HG03565 (cell line): ENCODE measurements around the gene MAGEF1.
"Not testable (repeated sequence)": the region's sequence is repeated elsewhere in the genome, so short reads cannot be mapped to it uniquely, and the experiment has no call there.

Experiments used
- ATAC-seq: cut with Tn5 transposase; IDR thresholded peaks from one replicate; pipeline ENCODE4 v1.9.1; 2021; ENCODE audit warnings: mild to moderate bottlenecking, moderate library complexity; ENCODE audit not compliant: unreplicated experiment

The MAGEF1 gene

DNA sequence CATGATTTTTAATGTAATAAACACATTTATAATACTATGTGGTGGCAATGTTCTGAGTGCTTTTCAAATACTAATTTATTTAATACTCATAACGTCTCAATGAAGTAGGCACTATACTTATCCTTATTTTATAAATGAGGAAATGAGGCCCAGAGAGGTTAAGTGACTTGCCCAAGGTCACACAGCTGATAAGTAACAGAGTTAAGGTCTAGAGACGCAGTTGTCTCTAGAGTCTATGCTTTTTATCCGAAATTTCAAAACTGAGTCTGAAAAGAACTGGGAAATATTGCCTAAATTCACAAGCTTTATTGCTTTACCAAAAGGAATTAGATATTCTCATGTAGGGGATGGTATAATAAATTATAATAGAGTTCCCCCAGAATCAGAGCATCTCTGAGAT, 31.4 kb upstream of the MAGEF1 start:
- no peak for ATAC-seq

DNA sequence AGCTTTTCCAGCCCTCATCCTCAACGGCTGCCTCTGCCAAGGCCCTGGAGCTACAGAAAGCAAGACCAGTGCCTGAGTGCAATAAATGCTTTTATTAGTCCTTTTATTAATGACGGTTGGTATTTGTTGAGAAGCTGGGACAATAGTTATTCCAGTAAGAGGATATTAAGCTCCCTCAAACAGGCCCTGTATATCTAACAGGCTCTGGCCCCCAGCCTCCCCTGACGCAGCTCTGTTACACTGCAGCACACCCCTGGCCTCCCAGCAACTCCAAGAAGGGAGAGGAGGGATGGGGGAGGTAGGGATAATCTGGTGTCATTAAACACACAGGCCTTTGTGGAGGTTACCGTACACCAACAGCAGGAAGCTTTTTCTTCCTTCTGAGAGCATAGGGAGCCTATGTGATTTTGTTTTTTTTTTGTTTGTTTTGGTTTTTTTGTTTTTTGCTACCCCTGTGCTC, 30.8 kb upstream of the MAGEF1 start:
- ATAC-seq: no peak

DNA sequence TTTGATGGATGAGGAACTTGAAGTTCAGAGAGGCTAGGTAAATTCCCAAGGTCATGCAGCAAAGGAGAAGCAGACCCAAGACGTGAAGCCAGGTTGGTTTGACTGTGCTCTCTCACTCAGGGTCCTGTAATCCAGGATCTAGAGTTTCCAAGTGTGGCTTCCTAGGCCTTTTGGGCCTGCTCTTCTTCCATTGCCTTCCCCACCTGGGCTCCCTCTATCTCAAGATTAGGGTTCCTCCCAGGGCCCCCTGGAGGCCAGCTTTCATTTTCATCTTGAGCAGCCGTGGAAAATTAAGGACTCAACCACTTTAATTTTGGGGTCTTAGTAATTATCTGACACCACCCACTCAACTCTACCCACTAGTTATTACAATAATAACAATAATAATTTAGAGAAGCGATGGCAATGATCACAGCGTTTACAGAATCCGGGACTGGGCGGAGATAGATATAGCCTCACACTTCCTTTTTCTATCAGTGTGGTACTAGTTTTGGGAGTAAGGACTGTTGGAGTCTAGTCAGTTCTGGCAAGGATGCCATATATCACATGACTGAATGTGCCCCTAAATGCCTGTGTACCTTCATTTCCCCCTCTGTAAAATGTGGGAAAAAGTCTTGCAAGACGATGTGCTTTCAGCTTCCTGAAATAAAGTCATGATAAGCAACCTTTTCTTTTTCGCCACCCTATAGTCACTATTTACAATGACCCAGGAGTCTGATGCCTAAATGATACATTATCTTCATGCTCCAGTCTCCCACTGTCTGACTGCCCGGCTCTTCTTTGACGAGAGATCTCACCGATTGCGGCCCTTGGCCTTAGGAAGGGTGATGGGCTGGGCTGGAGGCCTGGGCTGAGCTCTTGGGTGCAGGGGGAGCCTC, 30.2 kb upstream of the MAGEF1 start:
- ATAC-seq: no peak

DNA sequence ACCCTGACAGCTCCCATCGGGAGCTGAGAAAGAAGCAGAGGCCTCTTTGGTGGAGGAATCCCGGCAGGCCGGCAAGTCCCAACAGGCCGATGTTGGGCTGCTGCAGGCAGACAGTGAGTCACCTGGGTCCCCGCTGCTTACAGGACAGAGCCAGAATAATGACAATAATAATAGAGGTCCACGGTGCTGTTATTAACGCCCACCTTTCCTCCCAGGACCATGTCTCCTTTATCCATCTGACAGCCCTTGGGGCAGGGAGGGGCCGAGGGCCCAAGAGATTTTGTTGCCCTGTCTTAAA, 29.3 kb upstream of the MAGEF1 start:
- no peak for ATAC-seq

DNA sequence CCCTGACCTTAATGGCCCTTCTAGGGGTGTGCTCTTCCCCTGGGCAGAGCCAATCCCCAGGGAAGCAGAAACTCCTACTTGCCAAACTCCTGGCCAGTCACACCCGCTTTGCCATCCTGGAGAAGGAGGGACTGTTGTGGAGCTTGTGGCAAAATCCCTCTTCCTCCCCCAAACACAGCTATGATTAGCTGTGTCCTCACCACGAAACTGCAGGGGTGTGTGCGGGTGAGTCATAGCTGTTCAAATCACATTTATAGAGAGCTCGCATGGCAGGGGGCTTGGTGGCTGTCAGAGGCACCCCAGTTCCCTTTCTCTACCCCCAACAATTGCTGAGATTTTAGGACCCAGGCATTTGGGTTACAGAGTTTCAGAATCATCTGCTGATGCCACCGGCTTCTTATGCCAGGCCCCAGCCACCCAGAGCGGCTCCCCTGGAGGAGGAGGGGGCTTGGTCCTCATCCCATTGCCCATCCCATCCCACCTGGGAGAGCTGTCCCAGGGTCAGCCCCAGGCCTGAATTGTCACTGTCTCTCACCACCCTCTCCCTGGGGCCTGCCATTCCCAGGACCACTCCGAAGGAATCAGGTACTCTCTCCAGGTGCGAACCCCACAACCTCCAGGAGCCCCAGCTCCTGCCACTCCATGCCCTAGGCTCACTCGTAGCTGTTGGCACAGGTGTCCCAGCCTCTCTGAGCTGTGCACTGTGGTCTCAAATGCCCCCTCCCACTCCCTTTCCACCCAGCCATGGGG, 28.8 kb upstream of the MAGEF1 start:
- no peak for ATAC-seq

DNA sequence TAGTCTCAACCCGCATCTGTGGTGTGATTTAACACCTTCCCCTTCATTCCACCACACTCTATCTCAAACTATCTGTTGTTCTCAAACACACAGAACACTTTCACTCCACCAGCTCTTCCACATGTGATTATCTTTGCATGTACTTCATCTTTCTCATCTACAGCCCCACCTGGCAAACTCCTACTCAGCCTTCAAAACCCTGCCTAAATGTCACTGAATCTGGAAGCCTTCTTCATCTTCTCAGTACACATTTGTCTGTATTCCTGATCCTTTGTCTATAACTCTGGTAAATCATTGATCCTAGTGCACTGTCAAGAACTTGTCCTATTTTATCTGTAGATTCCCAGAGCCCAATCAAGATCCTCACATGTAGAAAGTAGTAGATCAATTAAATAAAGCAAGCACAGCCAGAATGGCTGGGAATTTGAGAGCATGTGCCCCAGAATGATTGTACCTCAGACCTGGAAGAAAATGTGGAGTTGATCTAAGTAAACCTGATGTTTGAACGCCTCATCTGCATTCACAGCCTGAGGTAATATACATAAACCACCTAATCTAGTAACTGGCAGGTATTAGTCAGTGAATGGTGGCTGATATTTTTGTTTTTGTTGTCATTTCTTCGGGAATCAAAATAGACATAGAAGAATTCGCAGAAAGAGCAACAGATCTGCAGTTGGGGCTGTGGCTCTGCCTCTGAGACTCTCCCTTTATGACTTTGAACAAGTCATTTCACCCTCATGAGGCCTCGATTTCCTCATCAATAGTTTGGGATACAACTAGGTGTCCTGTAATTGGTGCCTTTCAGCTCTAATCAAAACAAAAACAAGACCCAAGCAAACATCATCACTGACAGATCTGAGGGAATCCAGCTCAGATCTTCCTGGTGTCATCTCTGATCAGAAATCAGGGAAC, 28.0 kb upstream of the MAGEF1 start:
- no peak for ATAC-seq

DNA sequence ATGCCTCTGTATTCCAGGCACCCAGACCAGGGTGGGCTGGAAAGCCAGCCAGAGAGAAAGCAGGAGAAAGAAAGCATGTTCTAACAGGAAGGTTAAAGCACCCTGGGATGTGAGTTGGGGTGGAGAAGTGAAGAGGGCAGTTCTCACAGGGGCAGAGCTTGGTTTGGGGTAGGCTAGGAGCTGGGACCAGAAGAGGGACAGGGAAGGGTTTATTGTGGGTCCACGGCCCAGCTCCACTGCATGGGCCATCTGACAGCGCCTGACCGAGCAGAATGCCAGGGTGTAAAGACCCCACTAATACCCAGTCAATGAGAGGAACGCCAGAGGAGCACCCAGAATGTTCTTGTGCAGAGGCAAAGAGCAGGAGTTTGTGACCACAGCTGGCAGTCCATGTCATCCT, 27.1 kb upstream of the MAGEF1 start:
- no peak for ATAC-seq

DNA sequence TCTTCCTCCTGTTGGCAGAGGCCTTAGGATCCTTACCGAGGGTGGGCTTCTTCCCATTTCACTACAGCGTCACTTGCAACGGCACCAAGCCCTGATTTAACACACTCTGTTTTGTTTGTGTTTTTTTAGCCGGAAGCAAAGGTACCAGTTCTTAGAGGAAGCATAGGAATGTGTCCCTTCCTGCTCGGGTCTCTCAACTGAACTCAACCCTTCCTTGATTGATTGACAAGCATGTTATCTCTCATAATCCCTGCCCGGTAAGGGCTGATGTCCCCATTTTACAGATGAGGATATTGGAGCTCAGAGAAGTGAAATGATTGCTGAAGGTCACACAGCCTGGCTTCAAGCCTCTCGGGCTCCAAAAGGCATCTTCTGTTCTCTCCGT, 26.6 kb upstream of the MAGEF1 start:
- ATAC-seq: no peak

DNA sequence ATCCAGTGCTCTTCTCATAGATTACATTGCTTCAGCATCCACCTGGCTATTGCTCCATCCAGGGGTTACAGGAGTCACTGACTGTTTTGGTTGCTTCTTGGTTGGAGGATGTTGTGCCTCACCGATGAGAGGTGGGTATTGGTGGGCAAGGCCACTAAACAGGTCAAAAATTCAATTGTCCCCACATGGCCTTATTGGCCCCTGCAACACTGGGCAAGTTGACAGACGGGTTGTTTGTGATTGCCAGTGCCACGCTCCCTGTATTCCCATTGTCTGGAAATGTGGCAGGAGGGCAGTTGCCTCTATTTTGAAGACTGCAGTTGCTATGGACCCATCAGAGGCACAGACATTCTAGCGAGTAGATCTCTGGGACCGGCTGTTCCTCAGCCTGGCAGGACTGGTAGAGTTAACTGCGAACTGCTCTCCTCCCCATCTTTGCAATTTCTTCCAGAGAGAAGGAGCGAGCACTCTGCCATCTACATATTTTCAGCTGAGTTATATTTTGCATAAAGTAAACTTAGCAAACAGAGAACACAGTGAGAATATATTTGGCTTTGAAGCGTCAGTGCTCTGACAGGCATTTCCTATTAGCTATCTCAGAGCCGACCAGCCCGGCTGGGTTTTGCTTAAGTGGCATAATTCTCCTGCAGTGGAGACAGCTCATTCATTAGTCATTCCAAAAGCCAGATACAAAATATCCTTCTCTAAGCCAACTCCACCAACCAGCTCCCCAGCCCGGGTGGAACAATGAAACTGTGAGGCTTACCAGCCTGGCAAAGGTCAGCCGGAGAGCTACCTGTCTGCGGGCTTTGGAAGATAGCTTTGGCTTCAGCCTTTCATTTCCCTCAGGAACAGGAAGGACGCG, 26.0 kb upstream of the MAGEF1 start:
- ATAC-seq: no peak

DNA sequence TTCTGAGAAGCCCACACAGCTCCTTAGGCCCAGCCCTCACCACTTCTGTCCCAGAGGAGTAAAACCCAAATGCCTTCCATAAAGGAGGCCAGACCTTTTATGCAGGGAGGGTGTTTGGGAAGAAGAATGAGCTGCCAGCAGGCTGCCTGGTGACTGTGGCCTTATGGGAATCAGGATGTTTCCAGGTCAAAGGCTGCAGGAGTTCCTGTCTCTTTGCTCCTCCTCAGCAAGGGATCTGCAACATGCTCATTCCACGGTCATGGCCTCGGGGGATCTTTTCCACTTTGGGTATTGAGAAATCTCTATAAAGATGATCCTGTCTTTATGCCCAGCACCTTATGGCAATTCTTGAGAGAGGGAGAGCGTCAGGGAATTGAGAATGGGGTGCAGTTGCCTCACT, 25.2 kb upstream of the MAGEF1 start:
- ATAC-seq: no peak

DNA sequence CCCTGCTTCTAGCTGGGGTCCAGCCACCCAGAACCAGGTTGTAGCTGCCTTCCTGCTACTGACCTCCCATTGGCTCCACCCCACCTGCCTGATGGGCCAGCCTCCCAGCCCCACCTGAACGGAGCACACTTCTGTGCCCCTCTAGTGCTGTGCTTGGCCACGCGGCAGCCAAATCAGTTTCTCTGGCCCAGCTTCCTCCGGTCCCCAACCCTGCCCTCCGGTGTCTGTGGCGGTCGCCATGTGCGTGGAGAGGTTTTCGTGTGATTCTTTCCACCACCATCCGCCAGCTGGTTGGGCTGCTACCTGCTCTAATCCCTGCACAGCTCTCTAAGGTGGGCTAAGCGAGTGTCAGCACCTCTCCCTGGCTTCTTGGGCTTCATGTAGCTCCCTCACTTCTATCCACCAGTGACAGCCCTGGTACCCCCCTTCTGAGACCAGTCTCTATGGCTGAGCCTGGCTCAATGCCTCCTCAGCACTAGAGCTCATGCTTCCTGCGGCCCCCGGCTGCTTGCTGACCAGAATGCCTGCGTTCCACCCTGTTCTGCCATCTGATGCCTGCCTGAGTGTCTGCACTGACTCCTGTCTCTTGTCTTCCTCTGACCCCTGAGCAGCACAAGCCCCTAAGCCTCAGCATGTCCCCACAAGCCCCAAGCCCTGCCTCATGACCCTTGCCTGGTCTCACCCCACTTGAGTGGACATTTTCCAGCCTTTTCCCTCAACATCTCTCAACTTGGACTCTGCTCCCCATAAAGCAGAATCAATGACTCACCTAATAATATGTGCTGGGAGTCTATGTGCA, 23.2 kb upstream of the MAGEF1 start:
- ATAC-seq: no peak

DNA sequence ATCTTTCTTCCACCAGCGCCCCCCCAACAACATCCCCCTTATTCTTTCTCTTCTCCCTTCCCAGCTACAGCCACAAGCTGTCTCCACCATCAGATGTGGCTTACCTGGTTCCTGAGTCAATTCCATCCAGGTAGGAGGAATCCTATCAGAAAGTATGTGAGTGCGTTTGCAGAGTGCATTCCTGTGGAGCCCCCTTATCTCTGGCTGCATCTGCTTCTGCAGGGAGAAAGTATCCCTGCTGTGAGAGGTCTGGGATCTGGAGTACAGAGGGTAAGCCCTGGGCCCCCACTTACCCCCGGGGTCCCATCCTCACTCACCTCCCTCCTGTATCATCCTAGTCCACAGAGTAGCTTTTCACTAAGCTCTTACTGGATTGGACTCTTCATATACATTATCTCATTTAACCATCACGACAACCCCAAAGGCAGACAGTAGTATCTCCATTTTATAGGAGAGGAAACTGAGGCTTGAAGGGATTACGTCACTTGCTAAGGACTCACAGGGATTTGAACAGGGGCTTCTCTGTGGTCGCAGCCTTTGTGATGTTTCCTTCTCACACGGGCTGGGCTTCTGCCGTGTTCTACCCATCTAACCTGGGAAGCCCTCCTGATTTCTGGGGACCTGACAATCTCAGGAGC, 22.2 kb upstream of the MAGEF1 start:
- no peak for ATAC-seq

DNA sequence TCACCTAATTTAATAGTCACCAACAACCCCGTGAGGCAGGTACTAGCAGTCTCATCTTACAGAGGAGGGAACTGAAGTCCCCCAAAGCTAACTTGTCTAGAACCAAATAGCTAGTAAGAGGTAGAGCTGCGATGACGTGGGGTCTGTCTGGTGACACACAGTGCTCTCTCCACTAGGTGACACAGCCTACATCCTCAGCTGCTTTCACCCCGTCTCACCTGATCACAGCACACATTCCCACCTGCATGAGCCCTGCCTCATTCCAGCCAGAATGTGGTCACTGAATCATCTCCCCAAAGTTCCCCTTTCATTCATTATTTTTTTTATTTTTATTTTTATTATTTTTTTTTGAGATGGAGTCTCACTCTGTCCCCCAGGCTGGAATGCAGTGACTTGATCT, 21.3 kb upstream of the MAGEF1 start:
- ATAC-seq: no peak

DNA sequence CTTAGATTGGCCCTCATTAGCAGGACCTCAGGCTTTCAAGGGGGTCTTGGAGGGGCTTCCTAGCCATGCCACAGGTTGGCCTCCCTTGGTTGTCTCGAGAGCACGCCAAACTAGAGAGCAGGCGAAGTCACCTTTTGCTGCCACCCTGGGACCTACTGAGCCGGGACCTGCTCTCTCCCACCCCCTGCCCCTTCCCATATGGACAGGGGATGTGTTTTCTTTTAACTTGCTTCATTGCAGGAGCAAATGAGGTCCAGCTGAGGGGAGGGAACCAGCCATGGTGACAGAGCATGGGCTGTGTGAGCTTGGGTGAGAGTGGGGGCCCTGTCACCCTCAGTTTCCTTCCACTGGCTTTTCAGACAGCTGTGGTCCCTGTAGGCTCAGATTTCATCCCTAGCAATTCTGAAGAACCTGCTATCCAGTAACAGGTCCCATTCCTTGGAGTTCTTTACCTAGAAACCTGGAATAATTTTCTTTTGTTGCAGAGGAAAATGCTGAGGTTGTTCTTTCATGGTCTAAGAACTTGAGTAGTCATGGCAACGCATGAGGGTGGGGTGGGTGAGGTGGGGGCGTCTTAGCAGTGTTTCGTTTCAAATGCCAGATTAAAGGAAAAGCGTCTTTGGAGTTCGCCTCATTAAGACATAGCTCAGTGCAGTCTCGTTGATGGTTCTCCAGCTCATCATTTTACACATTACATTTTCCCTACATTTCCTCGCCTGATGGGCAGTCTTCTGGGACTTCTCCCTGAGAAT, 20.1 kb upstream of the MAGEF1 start:
- no peak for ATAC-seq

DNA sequence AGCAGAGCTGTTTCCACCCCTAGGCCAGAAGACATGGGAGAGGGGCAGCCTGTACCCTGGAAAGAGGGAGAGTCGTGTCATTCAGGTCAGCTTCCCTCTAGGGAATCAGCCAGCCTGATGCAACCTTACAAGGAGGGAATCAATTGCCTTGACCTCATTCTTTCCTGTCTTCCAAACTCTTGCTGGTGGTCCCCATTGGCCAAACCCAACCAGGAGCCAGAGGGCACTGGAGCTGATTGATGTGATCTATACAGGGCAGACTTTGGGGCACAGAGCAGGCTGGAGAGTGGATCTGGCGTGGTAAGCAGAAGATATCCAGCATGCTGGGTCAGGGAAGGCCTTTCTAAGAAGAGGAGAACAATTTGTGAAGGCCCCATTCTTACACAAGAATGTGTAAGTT, 19.1 kb upstream of the MAGEF1 start:
- ATAC-seq: no peak

DNA sequence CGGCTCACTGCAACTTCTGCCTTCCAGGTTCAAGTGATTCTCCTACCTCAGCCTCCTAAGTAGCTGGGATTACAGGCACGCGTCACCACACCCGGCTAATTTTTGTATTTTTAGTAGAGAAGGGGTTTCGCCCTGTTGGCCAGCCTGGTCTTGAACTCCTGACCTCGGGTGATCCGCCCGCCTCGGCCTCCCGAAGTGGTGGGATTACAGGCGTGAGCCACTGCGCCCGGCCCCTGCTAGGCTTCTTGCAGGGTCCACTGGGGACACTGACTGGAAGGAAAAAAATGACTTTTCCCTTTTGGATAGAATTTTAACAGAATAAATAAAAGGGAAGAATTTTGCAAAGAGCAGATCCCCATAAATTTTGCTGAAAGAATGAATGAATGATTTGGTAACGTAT, 17.3 kb upstream of the MAGEF1 start:
- ATAC-seq: not testable (repeated sequence)

DNA sequence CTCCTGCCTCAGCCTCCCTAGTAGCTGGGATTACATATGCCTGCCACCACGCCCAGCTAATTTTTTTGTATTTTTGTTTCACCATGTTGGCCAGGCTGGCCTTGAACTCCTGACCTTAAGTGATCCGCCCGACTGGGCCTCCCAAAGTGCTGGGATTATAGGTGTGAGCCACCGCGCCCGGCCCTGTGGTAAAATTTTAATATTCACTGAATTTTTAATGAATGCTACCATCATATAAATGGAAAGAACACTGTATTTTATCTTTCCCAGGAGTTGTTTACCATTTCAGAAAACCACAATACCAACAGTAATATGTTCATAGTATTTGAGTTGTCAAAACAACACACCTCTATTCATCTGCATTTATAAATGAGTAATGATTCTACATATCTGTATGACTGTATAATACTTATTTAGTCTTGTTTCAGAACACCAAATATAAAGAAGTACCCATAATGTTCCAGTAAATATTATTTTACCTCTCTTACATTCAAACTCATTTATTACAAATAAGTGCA, 16.2 kb upstream of the MAGEF1 start:
- no peak for ATAC-seq

DNA sequence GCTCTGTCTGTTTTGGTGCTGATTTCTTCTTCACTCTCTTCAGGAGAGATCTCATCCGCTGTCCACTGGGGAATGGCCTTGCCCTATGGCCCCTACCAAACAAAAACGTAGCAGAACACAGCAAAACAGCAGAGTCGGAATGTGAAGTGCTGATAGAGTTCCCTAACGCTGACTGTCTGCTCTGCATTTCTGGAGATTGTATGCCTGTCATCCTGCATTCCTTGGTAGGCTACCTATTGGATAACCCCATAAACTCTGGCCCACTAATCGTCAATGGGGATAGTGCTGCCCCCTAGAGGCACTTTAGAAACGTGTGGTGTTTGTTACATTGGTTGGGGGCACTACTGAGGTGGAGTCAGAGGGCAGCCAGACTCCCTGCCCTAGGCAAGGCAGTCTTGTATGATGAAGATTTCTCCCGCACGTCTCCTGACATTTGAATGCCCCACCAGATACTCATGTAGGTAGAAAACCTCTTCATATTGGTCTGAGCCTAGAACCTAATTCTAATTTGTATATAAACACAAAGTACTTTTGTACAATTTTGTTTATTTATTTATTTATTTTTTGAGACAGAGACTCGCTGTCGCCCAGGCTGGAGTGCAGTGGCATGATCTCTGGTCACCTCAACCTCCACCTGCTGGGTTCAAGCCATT, 15.6 kb upstream of the MAGEF1 start:
- no peak for ATAC-seq
